ENCODE results near the gene MRPS18A.
"Not testable (repeated sequence)": the region's sequence is repeated elsewhere in the genome, so short reads cannot be mapped to it uniquely, and the experiment has no call there.

Gene MRPS18A

GRCh38 chr6:43717389-43717788 lies 29.8 kb upstream of the MRPS18A start:
- DNase-seq (ENCODE audit: low read depth) = no peak

GRCh38 chr6:43716099-43716498 lies 28.5 kb upstream of the MRPS18A start:
- no peak for DNase-seq (ENCODE audit: low read depth)

- no peak for DNase-seq (ENCODE audit: low read depth)
Observed at GRCh38 chr6:43715056-43715788, 27.6 kb upstream of the MRPS18A start.

- DNase-seq (ENCODE audit: low read depth) = peak; percentile 82
Observed at GRCh38 chr6:43714311-43715055, 26.9 kb upstream of the MRPS18A start.

- no peak for DNase-seq (ENCODE audit: low read depth)
Observed at GRCh38 chr6:43713643-43714310, 26.2 kb upstream of the MRPS18A start.

GRCh38 chr6:43712579-43712978 lies 25.0 kb upstream of the MRPS18A start:
- no peak for DNase-seq (ENCODE audit: low read depth)

GRCh38 chr6:43710576-43710975 lies 23.0 kb upstream of the MRPS18A start:
- no peak for DNase-seq (ENCODE audit: low read depth)

- peak; percentile 87 for DNase-seq (ENCODE audit: low read depth)
Observed at GRCh38 chr6:43709654-43710303, 22.2 kb upstream of the MRPS18A start.

GRCh38 chr6:43708860-43709653 lies 21.5 kb upstream of the MRPS18A start:
- DNase-seq (ENCODE audit: low read depth) = peak; percentile 99

GRCh38 chr6:43707767-43708166 lies 20.2 kb upstream of the MRPS18A start:
- no peak for DNase-seq (ENCODE audit: low read depth)

GRCh38 chr6:43707269-43707668 lies 19.7 kb upstream of the MRPS18A start:
- no peak for DNase-seq (ENCODE audit: low read depth)

GRCh38 chr6:43706788-43707187 lies 19.2 kb upstream of the MRPS18A start:
- no peak for DNase-seq (ENCODE audit: low read depth)

- no peak for DNase-seq (ENCODE audit: low read depth)
Observed at GRCh38 chr6:43705996-43706395, 18.4 kb upstream of the MRPS18A start.

- no peak for DNase-seq (ENCODE audit: low read depth)
Observed at GRCh38 chr6:43703512-43704429, 16.2 kb upstream of the MRPS18A start.

- peak; percentile 89 for DNase-seq (ENCODE audit: low read depth)
Observed at GRCh38 chr6:43702534-43703440, 15.2 kb upstream of the MRPS18A start.

GRCh38 chr6:43702171-43702533 lies 14.6 kb upstream of the MRPS18A start:
- no peak for DNase-seq (ENCODE audit: low read depth)

- not testable (repeated sequence) for DNase-seq (ENCODE audit: low read depth)
Observed at GRCh38 chr6:43700939-43701560, 13.5 kb upstream of the MRPS18A start.

- DNase-seq (ENCODE audit: low read depth) = peak; percentile 79
Observed at GRCh38 chr6:43699564-43700186, 12.1 kb upstream of the MRPS18A start.

Measured in amniotic epithelial cell (primary cell).